IMR-90 (cell line): ENCODE results near the gene TRAF3IP1. TPM values are rescaled to one million over a fixed set of nuclear protein-coding genes. Genes with fewer than 3 reads are reported as not detected.
A peak's percentile ranks its signal among the peaks of the same experiment; 100 is the strongest.

Experiments
- ATAC-seq: fragments of 200-7000 bp; cut with Tn5 transposase; 2 replicates; pipeline ENCODE4 v1.9.1; 2020; ENCODE audit warnings: low read depth, mild to moderate bottlenecking, moderate library complexity
- BruUV-seq: library from RNA; stranded (reverse); fragments of 400-500 nt; replicated peaks from 2 replicates; lab custom pipeline; 2021; lab: Mats Ljungman, UMichigan
- CTCF ChIA-PET: fragments of 300-600 bp; formaldehyde crosslinking; extraction: SDS; loops from one replicate; lab custom pipeline; 2021; ENCODE audit warnings: antibody characterized with exemption; lab: Yijun Ruan, JAX
- POLR2A ChIA-PET: fragments of 300-600 bp; sonication (Branson Sonifier 250); formaldehyde crosslinking; loops from one replicate; lab custom pipeline; 2022; ENCODE audit warnings: antibody characterized with exemption; ENCODE audit not compliant: unreplicated experiment; lab: Charles Lee
- DNase-seq: peaks from one replicate; pipeline ENCODE4 v3.0.0; 2013
- H2AFZ ChIP-seq: replicated peaks from 2 replicates; pipeline ENCODE3; 2013; ENCODE audit warnings: low read length, mild to moderate bottlenecking; ENCODE audit not compliant: poor library complexity
- H2AK5ac ChIP-seq: 2 replicates; pipeline ENCODE4 v1.6.1; 2013; ENCODE audit warnings: low read depth, low read length, inconsistent platforms
- H2AK9ac ChIP-seq: replicated peaks from 2 replicates; pipeline ENCODE3; 2013; ENCODE audit warnings: mild to moderate bottlenecking, low read depth, low read length, moderate library complexity; ENCODE audit not compliant: poor library complexity
- H2BK120ac ChIP-seq: 2 replicates; pipeline ENCODE4 v1.6.1; 2013; ENCODE audit warnings: low read depth, low read length, inconsistent platforms
- H2BK15ac ChIP-seq: 3 replicates; pipeline ENCODE4 v1.6.1; 2013; ENCODE audit warnings: low read depth, low read length, inconsistent platforms
- H2BK20ac ChIP-seq: 2 replicates; pipeline ENCODE4 v1.6.1; 2013; ENCODE audit warnings: low read depth, mild to moderate bottlenecking, inconsistent platforms, low read length, moderate library complexity
- H2BK5ac ChIP-seq: 2 replicates; pipeline ENCODE4 v1.6.1; 2013; ENCODE audit warnings: mild to moderate bottlenecking, low read depth, low read length, inconsistent platforms; ENCODE audit not compliant: poor library complexity, severe bottlenecking
- H3K14ac ChIP-seq: replicated peaks from 2 replicates; pipeline ENCODE4 v1.6.1; 2013; ENCODE audit warnings: low read depth, low read length, inconsistent platforms
- H3K18ac ChIP-seq: 2 replicates; pipeline ENCODE4 v1.6.1; 2013; ENCODE audit warnings: low read depth, low read length, control low read depth
- H3K23ac ChIP-seq: 2 replicates; pipeline ENCODE4 v1.6.1; 2013; ENCODE audit warnings: low read depth, low read length, inconsistent platforms
- H3K27ac ChIP-seq: 2 replicates; pipeline ENCODE4 v1.5.1; 2013; ENCODE audit warnings: mild to moderate bottlenecking, control low read depth, low read length; ENCODE audit not compliant: insufficient read depth
- H3K27me3 ChIP-seq: 2 replicates; pipeline ENCODE4 v1.6.1; 2013; ENCODE audit warnings: low read length; ENCODE audit not compliant: control insufficient read depth, insufficient read depth
- H3K36me3 ChIP-seq: 2 replicates; pipeline ENCODE4 v1.6.1; 2013; ENCODE audit warnings: low read length, mixed read lengths; ENCODE audit not compliant: control insufficient read depth, insufficient read depth
- H3K4ac ChIP-seq: 2 replicates; pipeline ENCODE4 v1.6.1; 2013; ENCODE audit warnings: low read depth, low read length, inconsistent platforms
- H3K4me1 ChIP-seq: 2 replicates; pipeline ENCODE4 v1.6.1; 2013; ENCODE audit warnings: low read length, mixed read lengths; ENCODE audit not compliant: control insufficient read depth, insufficient read depth
- H3K4me2 ChIP-seq: 2 replicates; pipeline ENCODE4 v1.6.1; 2013; ENCODE audit warnings: low read depth, mild to moderate bottlenecking, control low read depth, low read length, moderate library complexity
- H3K4me3 ChIP-seq: 2 replicates; pipeline ENCODE4 v1.5.1; 2013; ENCODE audit warnings: low read depth, mild to moderate bottlenecking, control low read depth, low read length, moderate library complexity; ENCODE audit not compliant: insufficient read depth
- H3K56ac ChIP-seq: 2 replicates; pipeline ENCODE4 v1.6.1; 2013; ENCODE audit warnings: low read length, inconsistent platforms; ENCODE audit not compliant: insufficient read depth; ENCODE audit errors: extremely low read depth
- H3K79me1 ChIP-seq, 2 experiments: 2 replicates each; pipeline ENCODE4 v1.6.1; 2013; ENCODE audit warnings: low read length in 2 of 2, inconsistent platforms in 1 of 2, low read depth in 1 of 2
- H3K9ac ChIP-seq: 2 replicates; pipeline ENCODE4 v1.6.1; 2013; ENCODE audit warnings: low read depth, low read length, control low read depth
- H3K9me1 ChIP-seq: 2 replicates; pipeline ENCODE4 v1.6.1; 2013; ENCODE audit warnings: low read length, inconsistent platforms; ENCODE audit not compliant: insufficient read depth
- H3K9me3 ChIP-seq: 2 replicates; pipeline ENCODE4 v1.6.1; 2013; ENCODE audit warnings: low read length; ENCODE audit not compliant: control insufficient read depth, insufficient read depth
- H4K20me1 ChIP-seq: 2 replicates; pipeline ENCODE4 v1.6.1; 2013; ENCODE audit warnings: low read length, inconsistent platforms; ENCODE audit not compliant: insufficient read depth
- H4K5ac ChIP-seq: 2 replicates; pipeline ENCODE4 v1.6.1; 2013; ENCODE audit warnings: mild to moderate bottlenecking, low read depth, low read length, control low read depth
- H4K8ac ChIP-seq, 2 experiments: 2 replicates each; pipeline ENCODE4 v1.6.1; 2013; ENCODE audit warnings: low read depth in 2 of 2, low read length in 2 of 2, control low read depth in 1 of 2, inconsistent platforms in 1 of 2
- H4K91ac ChIP-seq: 2 replicates; pipeline ENCODE4 v1.6.1; 2013; ENCODE audit warnings: low read depth, low read length, inconsistent platforms; ENCODE audit not compliant: insufficient read depth
- BHLHE40 ChIP-seq: fragments of 150-350 bp; IDR thresholded peaks from 2 replicates; pipeline ENCODE4 v1.6.1; 2016; ENCODE audit warnings: mild to moderate bottlenecking, low read depth, low read length
- FOS ChIP-seq: fragments of 150-350 bp; IDR thresholded peaks from 2 replicates; pipeline ENCODE4 v1.6.1; 2016; ENCODE audit warnings: low read depth, low read length
- MXI1 ChIP-seq: IDR thresholded peaks from 2 replicates; pipeline ENCODE4 v1.6.1; 2012; ENCODE audit warnings: low read depth, mild to moderate bottlenecking, low read length, moderate library complexity, borderline replicate concordance
- POLR2A ChIP-seq: IDR thresholded peaks from 2 replicates; pipeline ENCODE4 v1.6.1; 2012; ENCODE audit warnings: mild to moderate bottlenecking, low read depth, low read length
- USF2 ChIP-seq: fragments of 150-350 bp; IDR thresholded peaks from 2 replicates; pipeline ENCODE4 v1.6.1; 2017; ENCODE audit warnings: mild to moderate bottlenecking, antibody characterized with exemption, low read length, low read depth
- WGBS, 2 experiments: methylation state at CpG; one replicate each; pipeline versions ENCODE4 v1.1.5 to v1.1.7; 2013; ENCODE audit warnings: missing lambda C conversion rate in 2 of 2; ENCODE audit not compliant: insufficient read length in 1 of 2; ENCODE audit errors: extremely low coverage in 2 of 2; 5-methylcytosine and 5-hydroxymethylcytosine counted together
- dilution Hi-C: fragments of 300-500 bp; cut with HindIII; formaldehyde crosslinking; loops from one replicate; pipeline ENCODE4 v1.14.3; 2018; ENCODE audit warnings: low sequenced_read_pairs; ENCODE audit not compliant: unreplicated experiment
- in situ Hi-C: fragments of 300-500 bp; cut with MboI; formaldehyde crosslinking; loops from 3 replicates; pipeline ENCODE4 v1.14.3; 2019; ENCODE audit warnings: low sequenced_read_pairs, inconsistent platforms, mixed read lengths
- intact Hi-C: fragments of 100-400 bp; cut with micrococcal nuclease; formaldehyde crosslinking; loops from 2 replicates; pipeline ENCODE4 v1.10.0; 2022
- polyA plus RNA-seq, 3 experiments: library from polyadenylated mRNA; depleted of rRNA; stranded (reverse); fragments of >200 nt; gene quantifications; 2 replicates each; pipeline ENCODE4 v1.2.3, GENCODE V29; 2012; ENCODE audit warnings: low replicate concordance in 1 of 3
- total RNA-seq: library from RNA; depleted of rRNA; stranded (reverse); fragments of >200 nt; gene quantifications from 2 replicates; pipeline ENCODE4 v1.2.3, GENCODE V29; 2012

The TRAF3IP1 gene
- total and polyA plus RNA-seq, 2 of the 4 experiments (the other 2 are of a cell fraction): 5.9 to 8.3 TPM

- Histone ChIP-seq H2BK5ac (peak overlapping the region; percentile 97), H4K20me1 (no peaks in the 10 kb centered on the region), H4K5ac (peak overlapping the region; percentile 85), H3K27ac (peak overlapping the region; percentile 99), H3K79me1 (peaks cover 8 to 25% of the 10 kb centered on the region in 2 experiments; a peak in 3 of 4 replicates), H3K4ac (peak overlapping the region; percentile 96), H3K4me1 (peaks cover 9% of the 10 kb centered on the region), H2BK15ac (peak overlapping the region; percentile 12; the same call in 1 of the 3 replicates), H3K4me2 (peak overlapping the region; percentile 100), H2AFZ (peak overlapping the region; percentile 94), H3K14ac (peak overlapping the region; percentile 96), H3K36me3 (peaks cover 6% of the 10 kb centered on the region), H4K91ac (peak overlapping the region; percentile 95), H3K18ac (peak overlapping the region; percentile 65), H2AK5ac (peak overlapping the region; percentile 91), H3K56ac (peak overlapping the region; percentile 85), H4K8ac (peak overlapping the region; percentile 73 to 90), H2BK120ac (peak overlapping the region; percentile 66), H2AK9ac (peak overlapping the region; percentile 98), H3K9me1 (peaks cover 9% of the 10 kb centered on the region), H3K9me3 (0 out of 2 replicates have a peak, but pooled peaks cover 4% of the 10 kb centered on the region), H3K27me3 (no peaks in the 10 kb centered on the region), H3K23ac (peak overlapping the region; percentile 93), H3K9ac (peak overlapping the region; percentile 98), H2BK20ac (0 out of 2 replicates have a peak overlapping the region, but pooled peaks have one; percentile 24), H3K4me3 (peak overlapping the region; percentile 96)
- WGBS, 2 experiments: no CpG with 5 or more reads among the region's 20 CpGs
- dilution Hi-C loops: no loop called here
- TF ChIP-seq POLR2A: peak; percentile 48; the same call in 1 of the 2 replicates
- no peak for TF ChIP-seq BHLHE40
- TF ChIP-seq FOS: no peak
- no peak for TF ChIP-seq USF2
- no peak for TF ChIP-seq MXI1
- ATAC-seq (peak; percentile 10), DNase-seq (peak; percentile 15)
- in situ Hi-C loops: no loop called here
- ChIA-PET POLR2A (interaction anchor here (0.5 kb wide), 2 partner anchors 22 to 301 kb away, joined by 3 to 4 read pairs; no protein-coding TSS in a partner anchor), CTCF (no interaction called here)
- BruUV-seq: no TSS peak
- intact Hi-C loops: no loop called here
These were observed 107.3 kb downstream of the TRAF3IP1 start for GRCh38 chr2:238427435-238428162.
